ENCODE results near the gene MOCS1.

MOCS1 gene

GRCh38 chr6:39907871-39908575 is 26.2 kb downstream of the MOCS1 start:
- Histone ChIP-seq H3K4me3 (no peak overlapping the region), H3K27me3 (no peaks in the 10 kb centered on the region), H3K36me3 (peaks cover 39 to 81% (median 49%) of the 10 kb centered on the region in 3 donors), H3K9me3 (no peaks in the 10 kb centered on the region), H3K4me1 (peaks cover 0 to 11% (median 5%) of the 10 kb centered on the region in 4 donors), H3K27ac (no peak overlapping the region)
- intact Hi-C loops (cut with DNase I; ENCODE audit: low total_unique reads): loop anchor here (10.0 kb wide), 1 partner anchor 397 kb away; no protein-coding TSS in a partner anchor
- TF ChIP-seq CTCF (IDR thresholded peaks at IDR 0.05): no peak
- peak in 1 of 2 donors; percentile 31 for DNase-seq

GRCh38 chr6:39906318-39906761 is 27.9 kb downstream of the MOCS1 start:
- TF ChIP-seq CTCF (IDR thresholded peaks at IDR 0.05): no peak
- H3K27ac ChIP-seq: peak overlapping the region; percentile 33
- no peak overlapping the region for H3K4me3 ChIP-seq
- H3K4me1 ChIP-seq: peaks cover 0 to 11% (median 5%) of the 10 kb centered on the region in 4 donors
- H3K36me3 ChIP-seq: peaks cover 33 to 81% (median 47%) of the 10 kb centered on the region in 3 donors
- no peaks in the 10 kb centered on the region for H3K9me3 ChIP-seq
- no peaks in the 10 kb centered on the region for H3K27me3 ChIP-seq
- DNase-seq: peak in 1 of 2 donors; percentile 64
- intact Hi-C loops (cut with DNase I; ENCODE audit: low total_unique reads): loop anchor here (10.0 kb wide), 1 partner anchor 398 kb away; no protein-coding TSS in a partner anchor

GRCh38 chr6:39905640-39905975 is 28.7 kb downstream of the MOCS1 start:
- no peak for TF ChIP-seq CTCF (IDR thresholded peaks at IDR 0.05)
- peaks cover 38 to 81% (median 51%) of the 10 kb centered on the region in 3 donors for H3K36me3 ChIP-seq
- peak overlapping the region; percentile 31 to 33 for H3K27ac ChIP-seq
- no peaks in the 10 kb centered on the region for H3K9me3 ChIP-seq
- peaks cover 0 to 11% (median 5%) of the 10 kb centered on the region in 4 donors for H3K4me1 ChIP-seq
- DNase-seq: peak in 1 of 2 donors; percentile 48
- no peak overlapping the region for H3K4me3 ChIP-seq
- H3K27me3 ChIP-seq: no peaks in the 10 kb centered on the region
- intact Hi-C loops (cut with DNase I; ENCODE audit: low total_unique reads): loop anchor here (10.0 kb wide), 1 partner anchor 399 kb away; no protein-coding TSS in a partner anchor

GRCh38 chr6:39904946-39905639 is 29.2 kb downstream of the MOCS1 start:
- DNase-seq: peak in 1 of 2 donors; percentile 42
- Histone ChIP-seq H3K9me3 (no peaks in the 10 kb centered on the region), H3K4me1 (peaks cover 0 to 11% (median 5%) of the 10 kb centered on the region in 4 donors), H3K27me3 (no peaks in the 10 kb centered on the region), H3K4me3 (no peak overlapping the region), H3K36me3 (peaks cover 42 to 81% (median 56%) of the 10 kb centered on the region in 3 donors), H3K27ac (peak overlapping the region in 1 of 2 donors; percentile 33)
- no peak for TF ChIP-seq CTCF (IDR thresholded peaks at IDR 0.05)
- intact Hi-C loops (cut with DNase I; ENCODE audit: low total_unique reads): loop anchor here (10.0 kb wide), 1 partner anchor 400 kb away; no protein-coding TSS in a partner anchor

- peaks cover 46 to 85% (median 63%) of the 10 kb centered on the region in 3 donors for H3K36me3 ChIP-seq
- H3K27me3 ChIP-seq: no peaks in the 10 kb centered on the region
- no peak overlapping the region for H3K27ac ChIP-seq
- peak in 1 of 2 donors; percentile 61 for DNase-seq
- TF ChIP-seq CTCF (IDR thresholded peaks at IDR 0.05): no peak
- peaks cover 0 to 11% (median 5%) of the 10 kb centered on the region in 4 donors for H3K4me1 ChIP-seq
- no peak overlapping the region for H3K4me3 ChIP-seq
- H3K9me3 ChIP-seq: no peaks in the 10 kb centered on the region
- intact Hi-C loops (cut with DNase I; ENCODE audit: low total_unique reads): loop anchor here (10.0 kb wide), 1 partner anchor 401 kb away; no protein-coding TSS in a partner anchor
Observed at GRCh38 chr6:39903656-39904055, 30.6 kb downstream of the MOCS1 start.

Data from tibial artery (tissue), 4 donors.